ENCODE measurements around the gene UTP3. TPM values are rescaled to one million over a fixed set of nuclear protein-coding genes. Genes with fewer than 3 reads are reported as not detected.

The UTP3 gene, protein sequence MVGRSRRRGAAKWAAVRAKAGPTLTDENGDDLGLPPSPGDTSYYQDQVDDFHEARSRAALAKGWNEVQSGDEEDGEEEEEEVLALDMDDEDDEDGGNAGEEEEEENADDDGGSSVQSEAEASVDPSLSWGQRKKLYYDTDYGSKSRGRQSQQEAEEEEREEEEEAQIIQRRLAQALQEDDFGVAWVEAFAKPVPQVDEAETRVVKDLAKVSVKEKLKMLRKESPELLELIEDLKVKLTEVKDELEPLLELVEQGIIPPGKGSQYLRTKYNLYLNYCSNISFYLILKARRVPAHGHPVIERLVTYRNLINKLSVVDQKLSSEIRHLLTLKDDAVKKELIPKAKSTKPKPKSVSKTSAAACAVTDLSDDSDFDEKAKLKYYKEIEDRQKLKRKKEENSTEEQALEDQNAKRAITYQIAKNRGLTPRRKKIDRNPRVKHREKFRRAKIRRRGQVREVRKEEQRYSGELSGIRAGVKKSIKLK
- 24.6 TPM for total RNA-seq

DNA sequence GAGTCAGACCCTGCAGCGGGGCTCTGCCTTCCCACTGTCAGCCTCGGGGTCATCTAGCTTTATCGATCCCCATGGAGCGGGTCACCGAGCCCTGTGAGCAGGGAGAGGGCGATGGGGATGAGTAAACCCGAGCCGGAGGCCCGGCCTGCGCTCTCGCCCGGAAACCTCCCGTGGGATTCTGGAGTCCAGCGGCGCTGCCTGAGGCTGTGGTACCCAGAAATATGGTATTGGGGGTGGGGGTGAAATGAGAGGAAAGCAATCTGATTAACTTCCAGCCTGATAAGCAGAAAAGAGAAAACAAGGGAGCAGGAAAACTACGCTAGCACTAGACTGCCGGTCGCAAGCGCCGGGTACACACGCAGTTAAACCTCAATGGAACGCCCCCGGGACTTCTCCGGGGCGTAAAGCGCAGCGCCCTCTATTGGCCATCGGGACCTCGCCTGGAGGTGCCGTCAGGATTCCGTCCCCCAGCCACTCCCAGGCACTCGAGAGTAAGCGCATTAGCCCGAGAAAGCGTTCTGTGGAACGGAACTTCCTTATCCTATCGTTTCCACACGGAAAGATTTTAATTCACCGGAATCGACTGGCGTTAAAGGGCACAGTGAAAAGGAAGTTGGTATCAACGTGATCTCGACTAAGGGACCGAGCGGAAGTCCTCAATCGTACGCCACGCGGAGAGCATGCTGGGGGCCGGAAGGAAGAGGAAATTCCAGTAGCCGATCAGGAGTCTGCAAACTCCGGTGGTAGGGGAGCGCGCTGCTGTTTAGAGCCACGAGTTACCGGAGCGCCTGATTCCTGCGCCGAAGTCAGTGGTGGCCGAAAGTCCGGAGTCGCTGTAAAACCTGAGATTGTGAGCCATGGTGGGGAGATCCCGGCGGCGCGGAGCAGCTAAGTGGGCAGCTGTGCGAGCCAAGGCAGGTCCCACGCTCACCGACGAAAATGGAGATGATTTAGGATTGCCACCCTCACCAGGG is at the start of gene UTP3:
TSS of gene UTP3 (plus strand) at position 712 of the 974 bp plus-strand sequence. CDS start at position 858, 146 bp downstream.

DNA sequence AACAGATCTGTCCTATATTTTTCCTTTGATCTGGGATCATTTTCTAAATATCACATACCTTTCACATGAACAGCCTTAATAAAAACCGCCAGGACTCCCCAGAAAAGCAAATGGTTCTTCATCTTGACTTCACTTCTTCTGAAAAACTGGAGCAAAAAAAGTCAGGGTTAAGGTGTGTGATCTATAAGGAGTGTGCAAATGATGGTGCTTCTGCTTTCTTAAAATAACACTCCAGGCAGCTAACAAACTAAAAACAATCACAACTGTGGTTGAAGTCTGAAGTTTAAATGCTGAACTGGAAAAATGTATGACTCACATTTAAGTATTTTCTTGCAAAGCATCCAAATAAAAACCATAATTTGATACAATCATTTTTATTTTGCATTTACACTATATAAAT is 22.0 kb upstream of the UTP3 start, which contains the start of gene JCHAIN:
TSS of gene JCHAIN (minus strand) at position 140 of the 400 bp plus-strand sequence. CDS start at position 122, 18 bp downstream.

DNA sequence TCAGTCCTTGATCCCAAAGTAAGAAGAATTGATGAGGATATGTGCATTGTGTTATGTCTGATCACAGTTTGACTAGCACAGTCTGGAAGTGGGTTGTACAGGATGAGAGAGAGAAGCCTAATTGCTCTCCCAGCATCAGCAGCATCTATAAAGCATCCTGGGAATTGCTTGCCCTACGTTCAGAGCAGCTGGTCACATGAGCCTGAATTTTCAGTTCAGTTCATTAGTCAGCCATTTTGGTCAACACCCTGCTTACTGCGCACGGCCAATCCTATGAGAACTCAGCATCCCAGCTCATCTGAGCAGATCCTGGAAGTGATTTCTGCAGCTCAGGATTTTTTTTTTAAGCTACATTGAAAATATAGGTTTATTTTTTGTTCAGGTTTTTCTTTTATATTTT is 33.4 kb downstream of the UTP3 start, which contains the start of gene RUFY3:
TSS of gene RUFY3 (plus strand) at position 218 of the 400 bp plus-strand sequence. CDS start 610 bp downstream, outside the sequence.

Other genes with a start within 250 kb of the UTP3 start
- gene MUC7, start 216.3 kb upstream of the UTP3 start, total RNA-seq: 0.44 TPM
- gene AMTN, start 170.0 kb upstream of the UTP3 start, total RNA-seq: not detected
- not detected for gene AMBN, start 96.3 kb upstream of the UTP3 start, total RNA-seq
- gene ENAM, start 59.8 kb upstream of the UTP3 start, total RNA-seq: 0.27 TPM
- 3.0 TPM for gene JCHAIN, start 22.0 kb upstream of the UTP3 start, total RNA-seq
- gene RUFY3, start 33.4 kb downstream of the UTP3 start, total RNA-seq: 183 TPM
- 80.8 TPM for gene GRSF1, start 151.4 kb downstream of the UTP3 start, total RNA-seq
- 45.1 TPM for gene MOB1B, start 213.8 kb downstream of the UTP3 start, total RNA-seq